GM18520 (cell line): ENCODE measurements around the gene PPP1R14C.
"Not testable (repeated sequence)": the region's sequence is repeated elsewhere in the genome, so short reads cannot be mapped to it uniquely, and the experiment has no call there.

Source experiments
- ATAC-seq: cut with Tn5 transposase; IDR thresholded peaks from one replicate; pipeline ENCODE4 v1.9.1; 2021; ENCODE audit not compliant: unreplicated experiment

The PPP1R14C gene

GRCh38 chr6:150165020-150165702, 22.3 kb downstream of the PPP1R14C start:
- no peak for ATAC-seq

- ATAC-seq, result no peak
Observed at GRCh38 chr6:150167479-150167873, 24.6 kb downstream of the PPP1R14C start.

- no peak for ATAC-seq
Observed at GRCh38 chr6:150169181-150169580, 26.3 kb downstream of the PPP1R14C start.

GRCh38 chr6:150169609-150170008, 26.8 kb downstream of the PPP1R14C start:
- ATAC-seq, result no peak

- ATAC-seq, result no peak
Observed at GRCh38 chr6:150172929-150173328, 30.1 kb downstream of the PPP1R14C start.

GRCh38 chr6:150175586-150176151, 32.8 kb downstream of the PPP1R14C start:
- ATAC-seq, result no peak

GRCh38 chr6:150176152-150176551, 33.3 kb downstream of the PPP1R14C start:
- no peak for ATAC-seq

- ATAC-seq, result no peak
Observed at GRCh38 chr6:150176659-150177058, 33.8 kb downstream of the PPP1R14C start.

GRCh38 chr6:150177259-150177951, 34.6 kb downstream of the PPP1R14C start:
- ATAC-seq, result no peak

GRCh38 chr6:150177952-150178520, 35.2 kb downstream of the PPP1R14C start:
- ATAC-seq, result no peak

- ATAC-seq, result no peak
Observed at GRCh38 chr6:150179030-150179429, 36.2 kb downstream of the PPP1R14C start.

GRCh38 chr6:150179907-150180424, 37.1 kb downstream of the PPP1R14C start:
- not testable (repeated sequence) for ATAC-seq

- ATAC-seq, result no peak
Observed at GRCh38 chr6:150180517-150180916, 37.7 kb downstream of the PPP1R14C start.

- ATAC-seq, result no peak
Observed at GRCh38 chr6:150182460-150183078, 39.7 kb downstream of the PPP1R14C start.

- ATAC-seq, result no peak
Observed at GRCh38 chr6:150183105-150183504, 40.3 kb downstream of the PPP1R14C start.

- no peak for ATAC-seq
Observed at GRCh38 chr6:150183966-150184365, 41.1 kb downstream of the PPP1R14C start.

- ATAC-seq, result no peak
Observed at GRCh38 chr6:150184850-150185731, 42.2 kb downstream of the PPP1R14C start.

- no peak for ATAC-seq
Observed at GRCh38 chr6:150185732-150186117, 42.9 kb downstream of the PPP1R14C start.

- no peak for ATAC-seq
Observed at GRCh38 chr6:150186129-150186898, 43.5 kb downstream of the PPP1R14C start.

- ATAC-seq, result not testable (repeated sequence)
Observed at GRCh38 chr6:150187433-150187832, 44.6 kb downstream of the PPP1R14C start.
